SU-DHL-6 (cell line): Measurements from ENCODE around the gene IFI44.

Experiments
- H2AFZ ChIP-seq: fragments of 200-600 bp; sonication (generic); 2 replicates; pipeline ENCODE4 v1.6.1; 2014; ENCODE audit warnings: low read depth, mild to moderate bottlenecking, moderate library complexity, mixed read lengths, antibody characterized with exemption, low read length; ENCODE audit not compliant: severe bottlenecking
- H3F3A ChIP-seq: fragments of 200-600 bp; shearing (Covaris generic); 2 replicates; pipeline ENCODE4 v1.6.0; 2016; ENCODE audit warnings: antibody characterized with exemption, mild to moderate bottlenecking; ENCODE audit not compliant: insufficient read depth
- H3K27ac ChIP-seq: fragments of 200-600 bp; sonication (generic); 2 replicates; pipeline ENCODE4 v1.5.1; 2016; ENCODE audit warnings: low read depth, mild to moderate bottlenecking, low read length, moderate library complexity, mixed read lengths
- H3K27me3 ChIP-seq: fragments of 200-600 bp; sonication (generic), shearing (Covaris generic); 2 replicates; pipeline ENCODE4 v1.6.0; 2014; ENCODE audit warnings: mild to moderate bottlenecking, low read length
- H3K36me3 ChIP-seq: fragments of 200-600 bp; sonication (generic); 2 replicates; pipeline ENCODE4 v1.6.1; 2014; ENCODE audit warnings: mild to moderate bottlenecking, low read length, mixed read lengths
- H3K4me2 ChIP-seq: fragments of 300-600, 200-600 bp; shearing (Covaris generic), sonication (generic); 2 replicates; pipeline ENCODE4 v1.6.0; 2014; ENCODE audit warnings: low read length, low read depth, mild to moderate bottlenecking; ENCODE audit not compliant: poor library complexity, severe bottlenecking
- H3K4me3 ChIP-seq: fragments of 200-600 bp; sonication (generic); 2 replicates; pipeline ENCODE4 v1.5.1; 2014; ENCODE audit warnings: antibody characterized with exemption, low read length, mild to moderate bottlenecking, mixed read lengths; ENCODE audit not compliant: insufficient read depth, poor library complexity, severe bottlenecking
- H3K79me2 ChIP-seq: fragments of 200-600 bp; sonication (generic); 2 replicates; pipeline ENCODE4 v1.6.1; 2014; ENCODE audit warnings: mild to moderate bottlenecking, low read length, moderate library complexity; ENCODE audit not compliant: insufficient read depth
- H3K9ac ChIP-seq: fragments of 200-600 bp; sonication (generic); 2 replicates; pipeline ENCODE4 v1.7.0; 2014; ENCODE audit warnings: mild to moderate bottlenecking, low read length
- H3K9me2 ChIP-seq: fragments of 200-600 bp; sonication (generic); replicated peaks from 2 replicates; pipeline ENCODE4 v1.6.1; 2014; ENCODE audit warnings: low read length; ENCODE audit not compliant: insufficient read depth
- H3K9me3 ChIP-seq: fragments of 200-600 bp; sonication (generic); 2 replicates; pipeline ENCODE4 v1.6.1; 2014; ENCODE audit warnings: low read length, mixed read lengths; ENCODE audit not compliant: insufficient read depth
- H4K20me1 ChIP-seq: fragments of 200-600 bp; sonication (generic); 2 replicates; pipeline ENCODE4 v1.6.1; 2014; ENCODE audit warnings: low read depth, mild to moderate bottlenecking, antibody characterized with exemption, low read length, moderate library complexity, mixed read lengths
- CTCF ChIP-seq: fragments of 200-600 bp; sonication (generic); IDR thresholded peaks from one replicate; pipeline ENCODE4 v1.5.1; 2017; ENCODE audit warnings: antibody characterized with exemption, mild to moderate bottlenecking, low read length, moderate library complexity; ENCODE audit not compliant: insufficient read depth, poor library complexity, severe bottlenecking
- EZH2phosphoT487 ChIP-seq: fragments of 200-600 bp; sonication (generic), shearing (Covaris generic); conservative IDR thresholded peaks from 2 replicates; pipeline ENCODE4 v1.6.1; 2018; ENCODE audit warnings: mild to moderate bottlenecking, antibody characterized with exemption, low read length, moderate library complexity, mixed read lengths

Gene IFI44

GRCh38 chr1:78668427-78668826, 18.8 kb downstream of the IFI44 start:
- H3K4me3 ChIP-seq: no peak overlapping the region
- H3K9ac ChIP-seq: no peak overlapping the region
- H3K27me3 ChIP-seq: no peaks in the 10 kb centered on the region
- H3K27ac ChIP-seq: no peak overlapping the region
- H3K9me3 ChIP-seq: no peaks in the 10 kb centered on the region
- H3K4me2 ChIP-seq: no peak overlapping the region
- no peaks in the 10 kb centered on the region for H4K20me1 ChIP-seq
- no peak for TF ChIP-seq EZH2phosphoT487
- TF ChIP-seq CTCF: no peak
- no peak overlapping the region for H2AFZ ChIP-seq
- no peaks in the 10 kb centered on the region for H3K79me2 ChIP-seq
- H3K36me3 ChIP-seq: no peaks in the 10 kb centered on the region
- H3F3A ChIP-seq: no peaks in the 10 kb centered on the region
- H3K9me2 ChIP-seq: no peaks in the 10 kb centered on the region

- TF ChIP-seq EZH2phosphoT487 (no peak), CTCF (no peak)
- Histone ChIP-seq H3F3A (no peaks in the 10 kb centered on the region), H3K27me3 (no peaks in the 10 kb centered on the region), H3K9me2 (no peaks in the 10 kb centered on the region), H3K4me2 (no peak overlapping the region), H3K79me2 (no peaks in the 10 kb centered on the region), H3K27ac (no peak overlapping the region), H3K9me3 (no peaks in the 10 kb centered on the region), H3K9ac (no peak overlapping the region), H4K20me1 (no peaks in the 10 kb centered on the region), H3K4me3 (no peak overlapping the region), H3K36me3 (no peaks in the 10 kb centered on the region), H2AFZ (no peak overlapping the region)
Measured at GRCh38 chr1:78672428-78672827, 22.8 kb downstream of the IFI44 start.

- Histone ChIP-seq H3K27me3 (no peaks in the 10 kb centered on the region), H3K4me2 (no peak overlapping the region), H3K79me2 (no peaks in the 10 kb centered on the region), H3K36me3 (no peaks in the 10 kb centered on the region), H4K20me1 (no peaks in the 10 kb centered on the region), H3F3A (no peaks in the 10 kb centered on the region), H3K27ac (no peak overlapping the region), H3K4me3 (no peak overlapping the region), H2AFZ (no peak overlapping the region), H3K9me3 (no peaks in the 10 kb centered on the region), H3K9ac (no peak overlapping the region), H3K9me2 (no peaks in the 10 kb centered on the region)
- TF ChIP-seq CTCF: no peak
- TF ChIP-seq EZH2phosphoT487: no peak
Measured at GRCh38 chr1:78673120-78673519, 23.5 kb downstream of the IFI44 start.
